NCI-H526 treated with DMSO at 0.1 percent for 48 hours (cell line): ENCODE results near the gene ACAA2.

Source experiments
- DNase-seq: peaks from one replicate; lab custom pipeline; 2025; lab: John Stamatoyannopoulos, UW

Gene ACAA2

DNA sequence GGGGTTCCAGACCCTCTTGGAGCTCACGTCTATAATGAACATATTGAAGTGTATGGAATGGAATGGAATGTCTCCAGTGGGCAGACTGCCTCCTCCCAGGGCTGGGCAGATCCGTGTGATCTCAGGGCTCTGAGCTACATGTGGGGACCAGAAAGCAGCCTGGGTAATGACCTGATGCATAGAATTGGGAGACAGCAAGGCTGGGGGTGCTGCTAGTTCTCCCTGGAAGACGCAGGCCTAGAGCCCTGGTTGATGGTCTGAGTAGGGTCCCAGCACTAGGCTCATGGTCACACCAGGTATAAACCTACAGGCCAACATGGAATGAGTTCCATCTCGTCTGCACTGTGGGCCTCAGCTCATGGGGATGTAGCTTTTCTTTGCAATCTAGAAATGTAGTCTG, 46.7 kb downstream of the ACAA2 start:
- no peak for DNase-seq

DNA sequence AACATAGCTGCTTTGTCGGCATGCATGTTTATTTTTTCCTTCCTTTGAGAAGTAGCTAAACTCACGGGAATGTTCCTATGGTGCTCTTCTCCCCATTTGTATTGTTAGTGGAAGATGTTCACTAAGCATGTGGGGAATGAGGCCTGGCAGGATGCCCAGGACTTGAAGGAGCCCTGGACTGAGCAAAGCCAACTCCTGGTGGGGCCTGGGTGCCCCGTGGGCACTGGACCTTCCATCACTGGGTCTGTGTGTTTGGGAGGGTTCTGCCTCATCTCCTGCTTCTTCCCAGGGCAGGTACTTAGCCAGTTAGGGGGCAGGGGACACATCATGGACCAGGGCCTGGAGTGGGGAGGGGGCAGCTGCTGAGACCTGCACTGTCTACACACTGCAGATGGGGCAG, 49.3 kb downstream of the ACAA2 start:
- DNase-seq = no peak

DNA sequence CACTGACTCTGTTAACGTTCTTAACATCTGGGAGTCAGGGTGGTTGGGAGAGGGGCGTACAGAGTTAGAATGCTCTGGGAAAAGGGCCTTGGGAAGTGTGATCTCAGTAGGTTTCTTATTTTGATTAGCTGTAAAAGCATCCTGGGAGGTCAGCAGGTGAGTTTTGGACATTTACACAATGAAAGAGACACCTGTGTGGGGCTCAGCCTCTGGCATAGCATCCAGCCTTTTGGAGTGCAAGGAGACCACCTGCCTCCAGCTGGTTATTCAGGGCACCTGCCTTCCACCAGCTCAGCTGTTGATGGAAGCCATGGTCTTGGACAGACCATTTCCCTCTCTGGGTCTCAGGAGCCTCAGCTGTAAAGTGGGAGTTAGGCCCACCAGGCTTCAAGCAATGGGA, 49.7 kb downstream of the ACAA2 start:
- DNase-seq = no peak

DNA sequence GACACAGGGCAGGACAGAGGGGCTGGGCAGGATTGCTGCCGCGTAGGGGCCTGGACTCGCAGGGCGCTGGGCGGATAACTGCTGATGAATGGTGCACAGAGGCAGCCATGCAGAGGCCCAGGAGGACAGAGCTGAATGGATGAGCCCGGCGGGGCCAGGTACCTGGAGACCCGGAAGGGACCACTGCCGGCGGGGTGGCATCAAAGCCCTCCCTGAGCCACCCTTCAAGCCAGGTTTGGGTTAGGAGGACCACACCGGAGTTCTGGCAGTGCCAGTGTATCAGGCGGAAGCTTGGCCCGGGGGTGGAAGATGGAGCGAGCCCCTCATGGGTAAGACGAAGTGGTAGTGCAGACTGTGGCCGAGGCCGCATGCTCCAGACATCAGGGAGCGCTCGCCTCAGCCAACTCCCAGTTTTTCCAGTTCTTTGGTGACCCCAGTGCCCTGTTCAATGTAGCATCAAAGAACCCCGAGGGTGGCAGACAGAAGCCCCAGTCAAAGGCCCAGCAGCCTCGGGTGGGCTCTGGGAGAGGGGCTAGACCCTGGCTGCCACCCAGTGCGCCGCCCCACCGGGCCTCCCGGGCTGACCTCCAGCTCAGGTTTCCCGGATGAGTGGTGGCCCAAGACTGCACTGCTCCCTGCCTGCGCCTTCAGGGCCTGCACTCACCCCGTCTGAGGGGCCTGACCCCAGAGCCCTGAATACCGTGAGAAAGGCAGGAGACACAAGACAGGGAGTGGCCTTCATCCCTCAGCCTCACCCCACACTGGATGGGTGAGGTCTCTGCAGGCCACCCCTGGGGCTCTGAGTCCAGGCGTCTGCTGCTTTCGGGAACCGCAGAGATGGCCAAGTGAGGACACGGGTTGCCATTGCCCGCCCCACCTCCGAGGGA, 50.9 kb downstream of the ACAA2 start:
- DNase-seq = no peak

DNA sequence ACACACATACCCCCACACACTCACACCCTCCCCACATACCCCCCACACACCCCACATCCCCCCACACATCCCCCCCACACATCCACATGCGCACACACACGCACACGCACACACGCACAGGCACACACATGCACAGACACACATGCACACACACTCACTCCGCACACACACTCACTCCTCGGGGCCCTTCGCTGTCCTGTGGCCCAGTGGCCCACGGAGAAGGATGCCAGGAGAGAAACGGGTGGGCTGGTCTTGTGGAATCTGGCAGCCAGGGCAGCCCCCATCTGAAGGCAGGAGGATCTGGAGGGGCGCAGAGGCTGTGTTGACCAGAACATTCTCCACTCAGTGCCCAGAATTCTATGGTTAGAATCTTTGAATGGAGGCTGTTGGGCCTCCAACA, 51.6 kb downstream of the ACAA2 start:
- DNase-seq = no peak

DNA sequence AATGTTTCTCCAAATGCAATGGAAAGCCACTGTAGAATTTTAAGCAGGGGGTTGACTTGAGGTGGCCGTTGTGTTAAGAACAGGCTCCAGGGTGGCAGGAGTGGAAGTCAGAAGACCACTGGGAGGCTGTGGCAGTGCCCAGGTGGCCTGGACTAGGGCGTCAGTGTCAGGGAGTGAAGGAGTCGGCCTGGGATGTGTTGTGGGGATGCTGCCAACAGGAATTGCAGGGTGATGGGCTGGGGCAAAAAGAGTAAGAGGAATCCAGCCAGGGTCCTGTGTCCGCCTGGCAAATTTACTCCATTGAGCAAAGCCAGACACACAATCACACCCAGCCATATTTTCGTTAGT, 55.1 kb downstream of the ACAA2 start:
- no peak for DNase-seq

DNA sequence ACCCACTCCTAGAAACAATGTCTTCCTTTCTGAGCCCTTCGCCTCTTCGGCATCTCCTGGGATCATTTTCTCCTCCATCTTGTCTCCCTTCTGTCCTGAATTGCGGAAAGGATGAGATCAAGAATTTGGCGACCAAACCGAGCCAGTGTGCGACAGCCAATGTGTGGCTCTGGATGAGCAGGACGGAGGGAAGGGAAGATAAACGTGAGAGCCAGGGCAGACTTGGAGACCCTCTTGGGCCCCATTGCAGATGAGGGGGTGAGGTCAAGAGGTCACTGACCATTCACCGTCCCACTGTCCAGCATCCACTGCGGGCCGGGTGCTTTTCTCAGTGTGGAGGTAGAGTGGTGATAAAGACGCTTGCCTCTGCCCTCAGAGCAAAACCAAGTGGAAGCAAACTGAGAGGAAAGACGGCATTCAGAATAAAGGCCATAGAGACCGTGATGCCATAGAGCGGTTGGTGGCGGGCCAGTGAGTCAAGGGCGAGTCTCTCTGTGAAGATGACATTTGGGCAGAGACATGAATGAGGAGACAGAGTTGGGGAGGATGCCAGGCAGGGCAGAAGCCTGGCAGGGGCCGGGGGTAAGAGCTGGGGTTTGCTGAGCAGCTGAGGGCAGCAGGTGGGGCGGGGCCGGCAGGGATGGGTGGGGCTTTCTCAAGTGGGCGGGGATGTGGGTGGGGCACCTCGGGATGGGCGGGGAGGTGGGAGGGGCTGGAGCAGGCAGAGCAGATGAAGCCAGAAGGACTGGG, 55.6 kb downstream of the ACAA2 start:
- no peak for DNase-seq

DNA sequence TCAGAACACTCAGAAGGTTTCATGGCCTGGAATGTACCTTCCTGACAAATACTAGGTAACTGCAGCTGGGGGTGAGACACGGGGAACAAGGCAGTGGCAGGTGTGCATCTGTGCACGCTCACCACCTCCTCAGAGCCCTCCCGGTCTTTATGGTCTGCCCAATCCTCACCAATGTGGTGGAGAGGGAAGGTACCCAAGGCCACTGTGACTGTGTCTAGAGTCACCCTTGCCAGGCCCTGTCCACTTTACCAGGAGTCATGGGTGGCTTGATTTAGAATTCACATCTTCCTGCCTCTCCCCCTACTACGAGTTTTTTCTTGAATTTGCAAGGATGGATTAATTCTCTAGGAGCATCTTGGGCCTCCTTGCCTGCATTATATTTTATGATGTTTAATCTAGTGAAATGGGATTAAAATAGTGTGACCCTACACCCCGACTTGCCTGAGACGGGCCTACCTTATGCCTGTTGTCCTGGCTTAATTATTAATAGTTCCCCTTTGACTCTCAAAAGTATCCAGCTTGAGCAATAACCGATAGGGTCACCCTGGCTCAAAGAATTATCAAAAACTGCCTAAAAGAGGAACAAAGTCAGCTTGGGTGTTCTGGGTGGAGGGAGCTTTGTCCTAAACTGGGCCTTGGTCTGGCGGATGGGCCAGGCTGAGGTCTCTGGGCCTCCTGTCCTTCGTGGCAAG, 56.5 kb downstream of the ACAA2 start:
- no peak for DNase-seq

DNA sequence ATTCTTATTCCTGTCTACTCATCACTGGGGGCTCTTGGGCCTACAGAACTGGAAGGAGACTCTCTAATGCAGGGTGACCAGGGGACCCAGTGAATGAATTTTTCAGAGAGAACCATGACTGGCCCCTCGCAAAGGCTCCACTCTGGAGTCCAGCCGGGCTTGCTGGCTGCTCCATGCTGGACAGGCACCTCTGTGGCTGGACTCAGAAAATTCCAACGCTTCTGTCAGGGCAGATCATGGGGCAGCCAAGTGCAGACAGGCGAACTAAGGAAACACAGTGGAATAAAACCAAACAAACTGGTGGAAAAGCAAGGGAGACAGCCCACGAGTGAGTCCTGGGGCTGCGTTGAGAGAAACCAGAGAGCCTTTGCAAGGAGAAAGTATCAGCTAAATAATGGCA, 57.2 kb downstream of the ACAA2 start:
- no peak for DNase-seq

DNA sequence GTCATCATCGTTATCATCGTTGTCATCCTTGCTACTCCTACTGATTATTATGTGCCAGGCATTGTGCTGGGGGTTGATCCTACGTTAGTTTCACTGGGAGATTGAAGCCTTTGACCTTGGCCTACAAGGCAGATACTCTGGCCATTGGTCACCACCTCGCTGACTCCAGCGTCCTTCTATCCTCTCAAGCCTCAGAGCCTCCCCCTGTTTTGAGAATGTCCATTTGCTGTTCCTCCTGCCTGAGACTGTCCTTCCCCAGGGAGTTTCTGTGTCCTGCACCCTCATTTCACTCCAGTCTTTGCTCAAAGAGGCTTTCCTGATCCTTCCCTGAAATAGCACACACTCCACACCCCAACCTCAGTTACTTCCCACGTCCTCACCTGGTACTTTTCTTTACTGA, 57.8 kb downstream of the ACAA2 start:
- no peak for DNase-seq

DNA sequence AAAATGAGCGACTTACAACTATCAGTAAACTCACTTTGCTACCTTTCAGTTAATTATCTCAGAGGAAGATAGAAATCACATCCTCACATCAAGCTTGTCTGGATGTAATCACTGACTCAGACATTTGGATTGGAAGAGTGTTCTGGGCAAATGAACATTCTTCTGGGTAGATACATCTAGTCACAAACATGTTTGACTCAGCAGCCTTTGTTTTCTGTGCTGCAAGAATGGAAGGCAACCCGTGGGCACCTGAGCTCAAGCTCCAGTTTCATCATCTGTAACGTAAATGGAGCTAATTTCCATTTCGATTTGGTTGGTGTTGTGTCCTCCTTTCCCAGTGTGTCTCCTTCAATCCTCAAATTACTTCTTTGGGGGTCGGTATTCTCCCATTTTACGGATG, 58.5 kb downstream of the ACAA2 start:
- DNase-seq = no peak

DNA sequence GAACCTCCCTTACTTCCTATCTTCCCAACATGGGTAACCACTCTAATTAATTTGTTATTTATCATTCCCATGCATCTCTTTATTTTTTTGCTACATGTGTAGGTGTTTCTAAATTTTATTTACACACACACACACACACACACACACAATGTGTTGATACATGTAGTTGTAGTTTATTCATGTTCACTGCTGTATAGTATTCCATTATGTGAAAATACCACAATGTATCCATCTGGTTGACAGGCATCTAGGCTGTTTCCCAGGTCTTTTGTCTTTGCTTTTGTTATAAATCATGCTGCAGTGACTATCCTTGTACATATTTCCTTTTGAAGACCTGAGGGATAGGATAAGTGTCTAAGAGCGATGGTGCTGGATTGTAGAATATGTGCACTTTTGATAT, 59.7 kb downstream of the ACAA2 start:
- DNase-seq = no peak

DNA sequence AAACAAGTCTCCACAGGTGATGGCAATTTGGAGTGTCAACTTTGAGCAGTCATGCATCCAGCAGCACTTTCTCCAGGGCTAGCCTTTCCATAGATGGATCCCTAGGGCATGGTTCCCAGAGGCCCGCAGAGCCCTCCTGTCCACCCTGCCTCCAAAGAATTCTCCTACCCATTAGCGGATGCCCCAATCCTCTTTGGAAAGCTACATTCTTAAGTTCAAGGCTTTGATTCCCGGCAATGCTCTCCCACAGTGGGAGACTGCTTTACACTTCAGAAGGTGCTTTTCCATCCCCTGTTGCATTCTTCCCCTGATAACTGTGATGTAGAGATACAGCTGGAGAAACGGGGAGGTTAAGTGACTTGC, 61.3 kb downstream of the ACAA2 start:
- DNase-seq = no peak

DNA sequence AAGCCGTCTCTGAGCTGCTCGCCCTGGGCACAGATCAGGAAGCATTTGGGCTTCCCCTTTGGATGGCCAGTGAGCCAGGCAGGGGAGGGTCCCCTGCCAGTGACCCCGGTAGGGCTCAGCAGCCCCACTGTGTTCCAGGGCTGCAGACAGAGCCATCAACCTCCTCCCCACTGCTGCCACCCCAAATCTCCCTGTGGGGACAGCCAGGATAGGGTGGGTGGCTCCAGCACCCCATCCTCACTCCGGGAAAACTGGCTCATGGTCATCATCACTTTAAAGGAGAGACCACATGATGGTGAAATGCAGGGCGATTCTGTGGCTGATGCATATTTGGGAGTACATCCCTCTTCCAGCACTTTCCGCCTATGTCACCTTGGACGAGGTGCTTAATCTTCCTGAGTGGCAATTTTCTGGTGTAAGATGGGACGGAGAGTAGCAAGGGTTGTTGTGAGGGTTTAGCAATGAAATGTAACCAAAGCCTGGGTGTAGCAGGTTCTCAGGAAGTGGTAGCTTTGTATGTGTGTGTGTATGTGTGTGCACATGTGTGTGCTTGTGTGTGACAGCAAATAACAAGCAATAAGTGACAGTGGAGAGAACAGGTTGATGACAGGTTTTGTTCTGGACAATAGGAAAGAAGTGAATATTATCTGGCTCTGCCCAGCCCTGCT, 61.8 kb downstream of the ACAA2 start:
- DNase-seq = no peak

DNA sequence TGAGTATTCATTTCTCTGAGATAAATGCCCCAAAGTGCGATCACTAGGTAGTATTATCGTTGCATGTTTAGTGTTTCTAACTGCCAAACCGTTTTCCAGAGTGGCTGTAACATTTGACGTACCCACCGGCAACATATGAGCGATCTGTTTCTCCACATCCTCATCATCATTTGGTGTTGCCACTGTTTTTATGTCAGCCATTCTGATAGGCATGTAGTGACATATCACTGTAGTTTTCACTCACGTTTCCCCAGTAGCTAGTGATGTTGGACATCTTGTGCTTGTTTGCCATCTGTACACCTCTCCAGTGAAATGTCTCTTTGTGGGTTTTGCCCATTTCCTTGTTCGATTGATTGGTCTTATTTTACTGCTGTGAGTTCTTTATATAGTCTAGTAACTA, 63.8 kb downstream of the ACAA2 start:
- DNase-seq = no peak

DNA sequence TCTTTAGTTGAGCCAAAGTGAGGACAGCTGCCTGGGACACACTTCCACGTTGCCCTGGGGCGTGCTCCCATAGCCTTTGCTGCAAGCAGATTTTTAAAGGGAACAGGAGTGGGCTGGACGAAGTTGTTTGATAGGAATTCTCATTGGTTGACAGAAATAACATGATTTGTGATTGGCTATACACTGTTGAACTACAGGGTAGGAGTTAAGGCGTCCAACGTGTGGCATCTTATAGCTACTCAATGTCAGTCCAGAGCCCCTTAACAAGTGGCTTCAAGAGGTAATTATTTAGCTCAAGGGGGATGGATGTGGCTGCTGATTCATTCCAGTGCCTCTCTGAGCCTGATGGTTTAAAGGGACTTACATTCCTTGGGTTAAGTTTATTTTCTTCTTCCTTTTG, 65.5 kb downstream of the ACAA2 start:
- DNase-seq = no peak

DNA sequence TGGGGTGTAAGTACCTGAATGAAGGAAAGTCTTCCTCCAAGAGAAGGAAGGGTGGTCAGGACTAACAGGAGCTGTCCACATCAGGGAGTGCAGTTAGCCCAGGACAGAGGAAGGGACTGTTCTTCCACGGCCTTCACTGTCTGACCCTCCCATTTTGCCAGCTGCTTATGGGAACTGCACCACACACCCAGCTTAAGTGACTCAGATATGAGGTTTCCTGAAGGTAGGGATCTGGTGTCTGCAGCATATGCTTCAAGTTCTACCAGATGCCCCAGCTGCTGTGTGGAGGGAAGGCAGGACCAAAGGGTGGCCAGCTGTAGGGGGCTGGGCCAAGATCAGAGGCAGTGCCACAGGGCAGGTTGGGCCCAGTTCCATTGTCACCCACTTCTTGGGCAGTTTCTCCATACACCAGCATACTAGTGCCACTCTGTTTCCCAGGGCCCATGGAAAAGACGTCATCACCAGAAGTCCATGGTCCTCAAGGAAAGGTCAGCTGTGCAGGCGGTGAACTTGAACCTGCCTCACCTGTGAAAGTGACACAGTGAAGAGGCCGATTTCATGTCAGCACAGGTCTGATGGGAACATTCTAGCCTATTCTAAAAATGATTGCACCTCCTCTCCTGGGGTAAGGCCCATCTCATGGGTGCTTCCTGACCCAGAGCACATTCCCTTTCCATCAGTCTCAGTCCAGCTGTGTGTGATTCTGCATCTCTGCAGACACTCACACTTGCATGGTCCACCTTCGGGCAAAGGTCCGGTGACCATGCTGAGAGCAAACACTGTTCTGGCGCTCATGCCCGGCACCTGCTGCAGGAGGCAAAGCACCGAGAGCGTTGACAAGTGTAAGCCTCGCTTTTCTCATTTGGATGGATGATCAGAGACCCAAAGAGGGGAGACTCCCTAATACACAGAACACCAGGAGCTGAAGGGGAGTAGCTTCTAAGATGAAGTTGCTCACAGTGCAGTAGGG, 68.0 kb downstream of the ACAA2 start:
- DNase-seq = no peak

DNA sequence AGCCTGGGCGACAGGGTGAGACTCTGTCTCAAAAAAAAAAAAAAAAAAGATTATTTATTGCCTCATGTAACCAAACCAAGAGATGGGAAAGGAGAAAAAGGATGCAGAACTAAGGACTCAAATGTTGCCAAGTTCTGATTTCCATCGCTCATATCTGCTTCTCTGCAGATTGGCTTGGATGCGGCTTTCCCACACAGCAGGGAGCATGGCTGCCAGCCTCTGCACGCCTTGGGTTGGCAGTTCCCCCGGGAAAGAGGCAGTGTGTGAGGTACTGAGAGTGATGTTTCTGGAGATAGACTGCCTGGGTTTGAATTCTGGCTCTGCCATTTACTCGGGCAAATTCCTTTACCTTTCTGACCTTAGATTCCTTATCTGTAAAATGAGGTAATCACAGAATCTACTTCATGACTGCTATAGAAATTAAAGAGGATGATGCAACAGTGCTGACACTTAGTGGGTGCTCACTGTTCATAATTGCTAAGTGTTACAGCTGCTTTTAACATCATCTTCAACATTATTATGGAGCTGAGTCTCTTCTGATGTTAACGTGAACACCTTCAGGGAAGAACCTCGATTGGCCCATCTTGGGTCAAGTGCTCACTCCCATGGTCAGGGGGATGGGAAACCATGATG, 68.8 kb downstream of the ACAA2 start:
- no peak for DNase-seq

DNA sequence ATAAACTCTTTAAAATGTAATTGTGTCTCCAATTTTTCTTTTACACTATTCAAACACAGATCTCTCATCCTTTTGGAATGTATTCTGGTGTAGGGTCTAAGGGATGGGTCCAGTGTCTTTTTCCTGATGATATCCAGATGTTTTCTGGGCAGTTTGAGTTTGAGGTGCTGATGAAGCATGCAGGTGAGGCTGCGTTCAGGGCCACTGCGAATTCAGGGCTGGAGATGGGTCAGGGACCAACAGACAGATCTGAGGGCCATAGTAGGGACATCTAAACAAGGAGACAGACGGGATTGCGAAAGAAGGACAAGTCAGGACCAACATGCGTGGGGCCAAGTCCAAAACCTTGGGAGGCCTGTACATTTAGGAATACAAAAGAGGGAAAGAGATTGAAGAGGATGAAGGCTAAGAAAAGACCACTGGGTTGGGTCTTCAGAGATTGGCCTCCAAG, 70.2 kb downstream of the ACAA2 start:
- DNase-seq = no peak

DNA sequence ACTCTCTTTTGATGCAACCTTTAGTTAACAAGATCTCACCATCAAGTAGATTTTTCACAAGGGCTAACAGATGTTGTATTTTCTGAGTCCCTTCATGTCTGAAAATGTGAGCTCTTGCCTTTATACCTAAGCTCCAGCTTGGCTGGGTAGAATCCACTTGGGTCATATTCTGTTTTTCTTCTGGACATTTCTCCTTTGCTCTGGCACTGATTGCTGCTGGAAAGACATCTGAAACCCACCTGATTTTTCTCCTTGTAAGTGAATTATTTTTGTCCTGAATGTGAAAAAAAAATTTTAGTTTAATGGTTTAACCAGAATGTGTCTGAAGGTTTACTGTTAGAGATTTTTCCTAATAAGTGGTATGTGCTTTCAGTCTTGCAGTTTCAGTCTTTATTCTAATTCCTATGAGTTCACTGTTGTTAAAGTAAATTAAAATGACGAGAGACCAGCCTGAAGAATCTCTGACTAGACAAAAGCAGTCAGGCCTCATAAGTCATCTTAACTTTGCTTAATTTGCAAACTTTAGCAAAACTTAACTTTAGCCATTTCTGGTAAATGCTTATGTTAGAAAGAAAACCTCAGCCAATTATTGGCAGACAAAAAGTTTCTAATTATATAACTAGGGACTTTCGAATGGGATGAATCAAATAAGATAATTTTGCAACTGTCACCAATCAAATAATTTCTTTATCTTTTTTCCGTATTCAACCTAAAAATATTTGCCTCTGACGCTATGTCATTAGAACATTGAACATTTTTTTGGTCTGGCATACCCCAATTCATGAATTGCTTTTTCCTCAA, 70.8 kb downstream of the ACAA2 start:
- no peak for DNase-seq
